ENCODE measurements around the gene FTH1.
"Not testable (repeated sequence)": the region's sequence is repeated elsewhere in the genome, so short reads cannot be mapped to it uniquely, and the experiment has no call there.

DNA sequence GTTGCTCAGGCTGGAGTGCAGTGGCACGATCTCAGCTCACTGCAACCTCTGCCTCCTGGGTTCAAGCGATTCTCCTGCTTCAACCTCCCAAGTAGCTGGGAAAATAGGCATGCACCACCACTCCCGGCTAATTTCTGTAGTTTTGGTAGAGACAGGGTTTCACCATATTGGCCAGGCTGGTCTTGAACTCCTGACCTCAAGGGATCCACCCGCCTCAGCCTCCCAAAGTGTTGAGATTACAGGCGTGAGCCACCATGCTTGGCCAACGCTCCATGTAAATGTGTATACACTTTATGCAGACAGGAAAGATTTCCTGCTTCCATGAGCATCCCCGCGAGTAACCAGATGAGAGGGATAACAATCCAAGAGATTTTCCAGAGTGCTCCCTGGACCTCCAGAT is 34.8 kb upstream of the FTH1 start:
- TF ChIP-seq, protein P1, sequence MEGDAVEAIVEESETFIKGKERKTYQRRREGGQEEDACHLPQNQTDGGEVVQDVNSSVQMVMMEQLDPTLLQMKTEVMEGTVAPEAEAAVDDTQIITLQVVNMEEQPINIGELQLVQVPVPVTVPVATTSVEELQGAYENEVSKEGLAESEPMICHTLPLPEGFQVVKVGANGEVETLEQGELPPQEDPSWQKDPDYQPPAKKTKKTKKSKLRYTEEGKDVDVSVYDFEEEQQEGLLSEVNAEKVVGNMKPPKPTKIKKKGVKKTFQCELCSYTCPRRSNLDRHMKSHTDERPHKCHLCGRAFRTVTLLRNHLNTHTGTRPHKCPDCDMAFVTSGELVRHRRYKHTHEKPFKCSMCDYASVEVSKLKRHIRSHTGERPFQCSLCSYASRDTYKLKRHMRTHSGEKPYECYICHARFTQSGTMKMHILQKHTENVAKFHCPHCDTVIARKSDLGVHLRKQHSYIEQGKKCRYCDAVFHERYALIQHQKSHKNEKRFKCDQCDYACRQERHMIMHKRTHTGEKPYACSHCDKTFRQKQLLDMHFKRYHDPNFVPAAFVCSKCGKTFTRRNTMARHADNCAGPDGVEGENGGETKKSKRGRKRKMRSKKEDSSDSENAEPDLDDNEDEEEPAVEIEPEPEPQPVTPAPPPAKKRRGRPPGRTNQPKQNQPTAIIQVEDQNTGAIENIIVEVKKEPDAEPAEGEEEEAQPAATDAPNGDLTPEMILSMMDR (IDR thresholded peaks at IDR 0.05), result not testable (repeated sequence)
- TF ChIP-seq POLR2A (IDR thresholded peaks at IDR 0.05), result not testable (repeated sequence)

All from Peyer's patch (tissue), 4 donors.